ENCODE results near the gene AGAP1. TPM values are rescaled to one million over a fixed set of nuclear protein-coding genes. Genes with fewer than 3 reads are reported as not detected.
A peak's percentile ranks its signal among the peaks of the same experiment; 100 is the strongest.

The AGAP1 gene
- total and polyA plus RNA-seq, 4 donors: 36.1 to 79.4 (median 52.6) TPM

- H3K27ac ChIP-seq (ENCODE audit: low read depth, low read length): no peak overlapping the region
- no peak for DNase-seq (ENCODE audit: low read depth in 4 of 6, low spot score in 6 of 6)
- no peak overlapping the region for H3K4me3 ChIP-seq (ENCODE audit: low read depth, low read length)
- 95% methylated on average over 5 of the region's 5 CpGs for WGBS (ENCODE audit: insufficient coverage)
- peaks cover 33% of the 10 kb centered on the region for H3K4me1 ChIP-seq (ENCODE audit: control insufficient read depth, insufficient read depth, low read length)
- no peaks in the 10 kb centered on the region for H3K27me3 ChIP-seq (ENCODE audit: control insufficient read depth, insufficient read depth, low read length)
- peaks cover 11% of the 10 kb centered on the region for H3K36me3 ChIP-seq (ENCODE audit: control insufficient read depth, insufficient read depth, low read length)
- peaks cover 4% of the 10 kb centered on the region for H3K9me3 ChIP-seq (ENCODE audit: control insufficient read depth, insufficient read depth, low read length)
Observed at GRCh38 chr2:235567842-235568241, 74.0 kb downstream of the AGAP1 start.

GRCh38 chr2:235568431-235568830, 74.6 kb downstream of the AGAP1 start:
- WGBS (ENCODE audit: insufficient coverage): 98% methylated on average over 9 of the region's 9 CpGs
- Histone ChIP-seq H3K27me3 (ENCODE audit: control insufficient read depth, insufficient read depth, low read length) (no peaks in the 10 kb centered on the region), H3K27ac (ENCODE audit: low read depth, low read length) (no peak overlapping the region), H3K36me3 (ENCODE audit: control insufficient read depth, insufficient read depth, low read length) (peaks cover 11% of the 10 kb centered on the region), H3K9me3 (ENCODE audit: control insufficient read depth, insufficient read depth, low read length) (peaks cover 4% of the 10 kb centered on the region), H3K4me3 (ENCODE audit: low read depth, low read length) (no peak overlapping the region), H3K4me1 (ENCODE audit: control insufficient read depth, insufficient read depth, low read length) (peaks cover 28% of the 10 kb centered on the region)
- no peak for DNase-seq (ENCODE audit: low read depth in 4 of 6, low spot score in 6 of 6)

GRCh38 chr2:235569837-235570236, 76.0 kb downstream of the AGAP1 start:
- Histone ChIP-seq H3K36me3 (ENCODE audit: control insufficient read depth, insufficient read depth, low read length) (peaks cover 11% of the 10 kb centered on the region), H3K27ac (ENCODE audit: low read depth, low read length) (no peak overlapping the region), H3K27me3 (ENCODE audit: control insufficient read depth, insufficient read depth, low read length) (no peaks in the 10 kb centered on the region), H3K4me1 (ENCODE audit: control insufficient read depth, insufficient read depth, low read length) (peaks cover 22% of the 10 kb centered on the region), H3K9me3 (ENCODE audit: control insufficient read depth, insufficient read depth, low read length) (peaks cover 4% of the 10 kb centered on the region), H3K4me3 (ENCODE audit: low read depth, low read length) (no peak overlapping the region)
- DNase-seq (ENCODE audit: low read depth in 4 of 6, low spot score in 6 of 6): no peak
- 40% methylated on average over 1 of the region's 7 CpGs for WGBS (ENCODE audit: insufficient coverage)

- no peaks in the 10 kb centered on the region for H3K27me3 ChIP-seq (ENCODE audit: control insufficient read depth, insufficient read depth, low read length)
- H3K4me1 ChIP-seq (ENCODE audit: control insufficient read depth, insufficient read depth, low read length): peaks cover 20% of the 10 kb centered on the region
- H3K27ac ChIP-seq (ENCODE audit: low read depth, low read length): no peak overlapping the region
- DNase-seq (ENCODE audit: low read depth in 4 of 6, low spot score in 6 of 6): no peak
- WGBS (ENCODE audit: insufficient coverage): no CpG with 5 or more reads among the region's 4 CpGs
- peaks cover 4% of the 10 kb centered on the region for H3K9me3 ChIP-seq (ENCODE audit: control insufficient read depth, insufficient read depth, low read length)
- no peak overlapping the region for H3K4me3 ChIP-seq (ENCODE audit: low read depth, low read length)
- peaks cover 11% of the 10 kb centered on the region for H3K36me3 ChIP-seq (ENCODE audit: control insufficient read depth, insufficient read depth, low read length)
Observed at GRCh38 chr2:235570256-235570655, 76.4 kb downstream of the AGAP1 start.

- no peaks in the 10 kb centered on the region for H3K27me3 ChIP-seq (ENCODE audit: control insufficient read depth, insufficient read depth, low read length)
- H3K27ac ChIP-seq (ENCODE audit: low read depth, low read length): no peak overlapping the region
- H3K4me1 ChIP-seq (ENCODE audit: control insufficient read depth, insufficient read depth, low read length): peaks cover 26% of the 10 kb centered on the region
- H3K36me3 ChIP-seq (ENCODE audit: control insufficient read depth, insufficient read depth, low read length): peaks cover 11% of the 10 kb centered on the region
- H3K4me3 ChIP-seq (ENCODE audit: low read depth, low read length): no peak overlapping the region
- 92% methylated on average over 2 of the region's 9 CpGs for WGBS (ENCODE audit: insufficient coverage)
- no peak for DNase-seq (ENCODE audit: low read depth in 4 of 6, low spot score in 6 of 6)
- H3K9me3 ChIP-seq (ENCODE audit: control insufficient read depth, insufficient read depth, low read length): peaks cover 4% of the 10 kb centered on the region
Observed at GRCh38 chr2:235570966-235571692, 77.3 kb downstream of the AGAP1 start.

GRCh38 chr2:235572592-235572991, 78.7 kb downstream of the AGAP1 start:
- Histone ChIP-seq H3K9me3 (ENCODE audit: control insufficient read depth, insufficient read depth, low read length) (peaks cover 4% of the 10 kb centered on the region), H3K27me3 (ENCODE audit: control insufficient read depth, insufficient read depth, low read length) (no peaks in the 10 kb centered on the region), H3K4me3 (ENCODE audit: low read depth, low read length) (no peak overlapping the region), H3K36me3 (ENCODE audit: control insufficient read depth, insufficient read depth, low read length) (peaks cover 7% of the 10 kb centered on the region), H3K4me1 (ENCODE audit: control insufficient read depth, insufficient read depth, low read length) (peaks cover 31% of the 10 kb centered on the region), H3K27ac (ENCODE audit: low read depth, low read length) (no peak overlapping the region)
- no peak for DNase-seq (ENCODE audit: low read depth in 4 of 6, low spot score in 6 of 6)
- WGBS (ENCODE audit: insufficient coverage): 83% methylated on average over 7 of the region's 7 CpGs

GRCh38 chr2:235573331-235574221, 79.7 kb downstream of the AGAP1 start:
- Histone ChIP-seq H3K4me1 (ENCODE audit: control insufficient read depth, insufficient read depth, low read length) (peaks cover 41% of the 10 kb centered on the region), H3K27ac (ENCODE audit: low read depth, low read length) (peak overlapping the region; percentile 43), H3K4me3 (ENCODE audit: low read depth, low read length) (no peak overlapping the region), H3K9me3 (ENCODE audit: control insufficient read depth, insufficient read depth, low read length) (peaks cover 2% of the 10 kb centered on the region), H3K27me3 (ENCODE audit: control insufficient read depth, insufficient read depth, low read length) (no peaks in the 10 kb centered on the region), H3K36me3 (ENCODE audit: control insufficient read depth, insufficient read depth, low read length) (peaks cover under 1% of the 10 kb centered on the region)
- DNase-seq (ENCODE audit: low read depth in 4 of 6, low spot score in 6 of 6): peak in 3 of 6 donors; percentile 45 to 76 (median 75)
- WGBS (ENCODE audit: insufficient coverage): 38% methylated on average over 9 of the region's 12 CpGs

GRCh38 chr2:235575431-235575830, 81.6 kb downstream of the AGAP1 start:
- no peak overlapping the region for H3K4me3 ChIP-seq (ENCODE audit: low read depth, low read length)
- H3K27me3 ChIP-seq (ENCODE audit: control insufficient read depth, insufficient read depth, low read length): no peaks in the 10 kb centered on the region
- H3K4me1 ChIP-seq (ENCODE audit: control insufficient read depth, insufficient read depth, low read length): peaks cover 41% of the 10 kb centered on the region
- H3K9me3 ChIP-seq (ENCODE audit: control insufficient read depth, insufficient read depth, low read length): no peaks in the 10 kb centered on the region
- 75% methylated on average over 3 of the region's 8 CpGs for WGBS (ENCODE audit: insufficient coverage)
- no peaks in the 10 kb centered on the region for H3K36me3 ChIP-seq (ENCODE audit: control insufficient read depth, insufficient read depth, low read length)
- no peak overlapping the region for H3K27ac ChIP-seq (ENCODE audit: low read depth, low read length)
- no peak for DNase-seq (ENCODE audit: low read depth in 4 of 6, low spot score in 6 of 6)

- no peaks in the 10 kb centered on the region for H3K9me3 ChIP-seq (ENCODE audit: control insufficient read depth, insufficient read depth, low read length)
- peaks cover 41% of the 10 kb centered on the region for H3K4me1 ChIP-seq (ENCODE audit: control insufficient read depth, insufficient read depth, low read length)
- no peak for DNase-seq (ENCODE audit: low read depth in 4 of 6, low spot score in 6 of 6)
- no peaks in the 10 kb centered on the region for H3K27me3 ChIP-seq (ENCODE audit: control insufficient read depth, insufficient read depth, low read length)
- WGBS (ENCODE audit: insufficient coverage): 95% methylated on average over 5 of the region's 8 CpGs
- no peak overlapping the region for H3K27ac ChIP-seq (ENCODE audit: low read depth, low read length)
- no peaks in the 10 kb centered on the region for H3K36me3 ChIP-seq (ENCODE audit: control insufficient read depth, insufficient read depth, low read length)
- H3K4me3 ChIP-seq (ENCODE audit: low read depth, low read length): no peak overlapping the region
Observed at GRCh38 chr2:235575904-235576303, 82.1 kb downstream of the AGAP1 start.

Measured in spinal cord (tissue), 10 donors.